Ascending aorta (tissue), 2 donors: ENCODE measurements around the gene MCUR1. TPM values are rescaled to one million over a fixed set of nuclear protein-coding genes. Genes with fewer than 3 reads are reported as not detected.
A peak's percentile ranks its signal among the peaks of the same experiment; 100 is the strongest.
"Not testable (repeated sequence)": the region's sequence is repeated elsewhere in the genome, so short reads cannot be mapped to it uniquely, and the experiment has no call there.

Experiments
- DNase-seq, 2 donors: peaks; one replicate each; pipeline ENCODE4 v3.0.0-alpha.2; 2019; ENCODE audit warnings: low spot score in 2 of 2
- H3K27ac ChIP-seq, 2 donors: fragments of 200-600 bp; sonication (generic); one replicate each; pipeline ENCODE4 v1.5.1; 2016 to 2017; ENCODE audit warnings: mild to moderate bottlenecking in 1 of 2
- H3K27me3 ChIP-seq: fragments of 200-600 bp; sonication (generic); one replicate; pipeline ENCODE4 v1.5.1; 2017
- H3K36me3 ChIP-seq, 2 donors: fragments of 200-600 bp; sonication (generic); one replicate each; pipeline ENCODE4 v1.5.1; 2016
- H3K4me1 ChIP-seq, 2 donors: fragments of 200-600 bp; sonication (generic); one replicate each; pipeline ENCODE4 v1.5.1; 2016 to 2017; ENCODE audit warnings: mild to moderate bottlenecking in 1 of 2
- H3K4me3 ChIP-seq, 2 donors: fragments of 200-600 bp; sonication (generic); one replicate each; pipeline ENCODE4 v1.5.1; 2016 to 2017; ENCODE audit warnings: mild to moderate bottlenecking in 1 of 2
- H3K9me3 ChIP-seq, 2 donors: fragments of 200-600 bp; sonication (generic); one replicate each; pipeline ENCODE4 v1.5.1; 2016
- intact Hi-C: fragments of 100-400 bp; cut with DNase I; formaldehyde crosslinking; loops from one replicate; pipeline ENCODE4 v1.15.1; 2023
- total RNA-seq: library from RNA; depleted of rRNA; stranded (reverse); fragments of >200 nt; gene quantifications from one replicate; pipeline ENCODE4 v1.1.0, GENCODE V29; 2016
- TF ChIP-seq, protein P1 (sequence below), 3 experiments: fragments of 200-600 bp in 2 of 3; fragments of 450-650 bp in 1 of 3; sonication (generic) in 2 of 3; IDR thresholded peaks; one replicate each; pipeline ENCODE4 v1.5.1; 2016 to 2019; ENCODE audit warnings: antibody characterized with exemption in 3 of 3, mild to moderate bottlenecking in 1 of 3, moderate library complexity in 1 of 3

Gene MCUR1
- total RNA-seq, 1 donor from 2014 or later = 2.8 TPM

DNA sequence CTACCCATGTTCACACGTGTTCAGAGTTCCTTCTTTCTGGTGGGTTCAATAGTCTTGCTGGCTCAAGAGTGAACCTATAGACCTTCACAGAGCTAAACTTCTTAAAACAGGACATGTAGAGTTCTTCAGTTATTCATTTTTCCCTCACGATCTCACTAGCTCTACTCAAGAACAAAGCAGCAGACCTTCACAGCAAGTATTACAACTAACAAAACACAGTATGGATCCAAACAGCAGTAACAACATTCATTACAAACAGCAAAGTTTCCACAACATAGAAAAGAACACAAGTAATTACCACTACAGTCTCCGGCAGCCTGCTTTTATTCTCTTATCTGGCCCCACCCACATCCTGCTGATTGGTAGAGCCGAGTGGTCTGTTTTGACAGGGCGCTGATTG, 39.5 kb upstream of the MCUR1 start:
- TF ChIP-seq, protein P1, sequence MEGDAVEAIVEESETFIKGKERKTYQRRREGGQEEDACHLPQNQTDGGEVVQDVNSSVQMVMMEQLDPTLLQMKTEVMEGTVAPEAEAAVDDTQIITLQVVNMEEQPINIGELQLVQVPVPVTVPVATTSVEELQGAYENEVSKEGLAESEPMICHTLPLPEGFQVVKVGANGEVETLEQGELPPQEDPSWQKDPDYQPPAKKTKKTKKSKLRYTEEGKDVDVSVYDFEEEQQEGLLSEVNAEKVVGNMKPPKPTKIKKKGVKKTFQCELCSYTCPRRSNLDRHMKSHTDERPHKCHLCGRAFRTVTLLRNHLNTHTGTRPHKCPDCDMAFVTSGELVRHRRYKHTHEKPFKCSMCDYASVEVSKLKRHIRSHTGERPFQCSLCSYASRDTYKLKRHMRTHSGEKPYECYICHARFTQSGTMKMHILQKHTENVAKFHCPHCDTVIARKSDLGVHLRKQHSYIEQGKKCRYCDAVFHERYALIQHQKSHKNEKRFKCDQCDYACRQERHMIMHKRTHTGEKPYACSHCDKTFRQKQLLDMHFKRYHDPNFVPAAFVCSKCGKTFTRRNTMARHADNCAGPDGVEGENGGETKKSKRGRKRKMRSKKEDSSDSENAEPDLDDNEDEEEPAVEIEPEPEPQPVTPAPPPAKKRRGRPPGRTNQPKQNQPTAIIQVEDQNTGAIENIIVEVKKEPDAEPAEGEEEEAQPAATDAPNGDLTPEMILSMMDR (IDR thresholded peaks at IDR 0.05) = no peak
- no peaks in the 10 kb centered on the region for H3K4me1 ChIP-seq
- no peak overlapping the region for H3K27ac ChIP-seq
- H3K9me3 ChIP-seq = no peaks in the 10 kb centered on the region
- H3K36me3 ChIP-seq = no peaks in the 10 kb centered on the region
- no peaks in the 10 kb centered on the region for H3K27me3 ChIP-seq
- no peak overlapping the region for H3K4me3 ChIP-seq
- DNase-seq = no peak
- intact Hi-C loops = no loop called here

DNA sequence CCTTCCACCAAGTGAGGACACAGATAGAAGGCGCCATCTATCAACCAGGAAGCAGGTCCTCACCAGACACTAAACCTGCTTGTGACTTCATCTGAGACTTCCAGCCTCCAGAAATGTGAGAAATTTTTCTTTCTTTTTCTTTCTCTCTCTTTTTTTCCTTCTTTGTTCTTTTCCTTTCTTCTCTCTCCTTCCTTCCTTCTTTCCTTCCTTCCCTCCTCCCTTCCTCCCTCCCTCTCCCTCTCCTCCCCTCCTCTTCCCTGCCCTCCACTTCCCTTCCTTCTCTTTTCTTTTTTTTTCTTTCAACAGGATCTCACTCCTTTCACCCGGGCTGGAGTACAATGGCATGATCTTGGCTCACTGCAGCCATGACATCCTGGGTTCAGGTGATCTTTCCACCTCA, 37.4 kb upstream of the MCUR1 start:
- Histone ChIP-seq H3K4me3 (no peak overlapping the region), H3K9me3 (no peaks in the 10 kb centered on the region), H3K27me3 (no peaks in the 10 kb centered on the region), H3K27ac (no peak overlapping the region), H3K4me1 (no peaks in the 10 kb centered on the region), H3K36me3 (no peaks in the 10 kb centered on the region)
- DNase-seq = peak in 1 of 2 donors; percentile 7
- TF ChIP-seq, protein P1 (IDR thresholded peaks at IDR 0.05) = no peak
- intact Hi-C loops = no loop called here

DNA sequence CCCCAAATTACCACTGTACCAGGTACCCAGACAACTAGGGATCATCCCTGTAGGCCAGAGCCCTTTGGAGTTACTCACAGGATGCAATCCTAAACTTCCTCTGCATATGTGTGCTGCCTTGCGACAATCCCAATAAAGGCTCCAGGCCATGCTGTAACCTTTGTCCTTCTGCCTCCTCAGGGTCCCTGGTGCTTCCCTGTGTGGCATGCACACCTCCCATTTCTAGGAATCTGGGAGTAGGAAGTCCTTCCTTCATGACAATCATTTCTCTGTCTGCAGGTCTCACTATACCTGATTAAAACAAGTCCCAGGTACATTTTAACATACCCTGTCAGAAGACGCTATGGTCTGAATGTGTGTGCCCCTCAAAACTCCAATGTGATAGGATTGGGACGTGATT, 37.0 kb upstream of the MCUR1 start:
- intact Hi-C loops = no loop called here
- TF ChIP-seq, protein P1 (IDR thresholded peaks at IDR 0.05) = no peak
- no peaks in the 10 kb centered on the region for H3K27me3 ChIP-seq
- no peaks in the 10 kb centered on the region for H3K9me3 ChIP-seq
- no peak for DNase-seq
- H3K4me1 ChIP-seq = no peaks in the 10 kb centered on the region
- no peaks in the 10 kb centered on the region for H3K36me3 ChIP-seq
- H3K27ac ChIP-seq = no peak overlapping the region
- no peak overlapping the region for H3K4me3 ChIP-seq

DNA sequence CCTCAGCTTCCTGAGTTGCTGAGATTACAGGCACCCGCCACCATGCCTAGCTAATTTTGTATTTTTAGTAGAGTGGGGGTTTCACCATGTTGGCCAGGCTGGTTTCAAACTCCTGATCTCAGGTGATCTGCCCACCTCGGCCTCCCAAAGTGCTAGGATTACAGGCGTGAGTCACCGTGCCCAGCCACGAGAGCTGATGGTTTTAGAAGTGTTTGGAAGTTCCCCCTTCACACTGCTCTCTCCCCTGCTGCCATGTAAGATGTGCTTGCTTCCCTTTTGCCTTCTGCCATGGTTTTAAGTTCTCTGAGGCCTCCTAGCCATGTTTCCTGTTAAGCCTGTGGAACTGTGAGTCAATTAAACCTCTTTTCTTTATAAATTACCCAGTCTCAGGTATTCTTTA, 36.3 kb upstream of the MCUR1 start:
- H3K27me3 ChIP-seq, H3K4me1 ChIP-seq, H3K27ac ChIP-seq, intact Hi-C loops, H3K4me3 ChIP-seq, DNase-seq, H3K36me3 ChIP-seq, H3K9me3 ChIP-seq: not testable (repeated sequence)

DNA sequence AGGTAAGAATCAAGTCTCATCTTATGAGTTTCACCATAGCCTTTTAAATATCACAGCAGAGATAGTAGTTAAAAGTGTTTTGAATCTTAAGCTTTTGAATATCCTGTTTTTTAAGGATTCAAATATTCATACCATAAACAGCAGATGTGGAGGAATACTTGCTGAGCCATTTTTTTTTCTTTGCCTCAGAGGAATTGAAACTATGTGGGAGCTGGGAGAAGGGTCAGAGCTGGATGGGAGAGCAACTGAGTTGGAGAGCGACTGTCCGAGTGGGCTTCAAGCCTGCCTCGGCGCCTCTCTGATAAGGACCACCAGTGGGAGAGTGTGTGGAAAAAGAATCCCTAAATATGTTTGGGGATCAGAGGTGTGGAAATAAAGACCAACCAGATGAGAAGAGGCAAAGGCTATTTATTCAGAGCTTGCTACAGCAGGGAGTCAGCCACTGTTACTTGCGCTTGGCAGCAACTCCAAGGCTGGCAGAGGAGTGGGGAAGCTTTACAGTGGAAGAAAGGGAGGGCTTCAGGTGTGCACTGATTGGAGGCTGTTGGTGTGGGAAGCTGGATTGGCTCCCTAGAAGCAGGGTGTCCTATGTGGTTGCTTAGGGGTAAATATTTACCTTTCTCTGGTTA, 34.3 kb upstream of the MCUR1 start:
- Histone ChIP-seq H3K4me3 (no peak overlapping the region), H3K4me1 (no peaks in the 10 kb centered on the region), H3K27ac (no peak overlapping the region), H3K27me3 (no peaks in the 10 kb centered on the region), H3K36me3 (no peaks in the 10 kb centered on the region), H3K9me3 (no peaks in the 10 kb centered on the region)
- DNase-seq = no peak
- intact Hi-C loops = no loop called here
- TF ChIP-seq, protein P1 (IDR thresholded peaks at IDR 0.05) = no peak

DNA sequence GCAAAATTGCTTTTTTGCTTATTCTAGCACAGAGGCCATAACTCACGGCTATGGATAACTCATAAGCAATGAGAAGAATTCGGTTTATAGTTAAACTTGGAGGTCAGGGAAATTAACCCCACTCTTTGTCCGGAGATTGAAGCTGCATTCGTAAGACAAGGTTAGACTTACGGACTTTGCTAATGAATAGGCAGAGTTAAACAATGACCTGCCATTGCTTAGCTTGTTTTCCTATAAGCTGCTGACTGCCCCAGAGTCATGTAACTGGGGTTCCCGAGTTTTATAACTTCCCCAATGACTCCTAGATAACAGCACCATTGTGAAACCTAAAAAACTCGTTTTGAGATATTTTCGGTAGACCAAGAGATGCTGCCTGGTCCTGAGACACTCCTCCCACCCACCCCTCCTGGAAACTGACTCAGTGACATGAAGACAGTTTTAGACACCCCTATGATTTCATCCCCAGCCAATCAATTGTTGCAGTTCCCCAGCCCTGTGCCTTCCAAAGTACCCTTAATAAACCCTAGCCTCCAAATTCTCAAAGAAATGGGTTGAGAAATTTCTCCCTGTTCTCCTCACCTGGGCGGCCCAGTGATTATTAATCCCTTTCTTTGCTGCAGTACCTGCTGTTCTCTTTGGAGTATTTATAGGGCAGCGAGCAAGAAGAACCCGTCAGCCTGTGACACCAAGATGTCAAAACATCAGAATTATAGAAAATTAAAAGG, 33.1 kb upstream of the MCUR1 start:
- DNase-seq = no peak
- no peak overlapping the region for H3K27ac ChIP-seq
- TF ChIP-seq, protein P1 (IDR thresholded peaks at IDR 0.05) = no peak
- H3K9me3 ChIP-seq = no peaks in the 10 kb centered on the region
- no peaks in the 10 kb centered on the region for H3K36me3 ChIP-seq
- no peak overlapping the region for H3K4me3 ChIP-seq
- intact Hi-C loops = no loop called here
- no peaks in the 10 kb centered on the region for H3K4me1 ChIP-seq
- no peaks in the 10 kb centered on the region for H3K27me3 ChIP-seq
